HG02973 (cell line): ENCODE data around the gene TIMP2.

Source experiments
- ATAC-seq: cut with Tn5 transposase; IDR thresholded peaks from one replicate; pipeline ENCODE4 v1.9.1; 2021; ENCODE audit warnings: moderate library complexity; ENCODE audit not compliant: unreplicated experiment

Gene TIMP2

DNA sequence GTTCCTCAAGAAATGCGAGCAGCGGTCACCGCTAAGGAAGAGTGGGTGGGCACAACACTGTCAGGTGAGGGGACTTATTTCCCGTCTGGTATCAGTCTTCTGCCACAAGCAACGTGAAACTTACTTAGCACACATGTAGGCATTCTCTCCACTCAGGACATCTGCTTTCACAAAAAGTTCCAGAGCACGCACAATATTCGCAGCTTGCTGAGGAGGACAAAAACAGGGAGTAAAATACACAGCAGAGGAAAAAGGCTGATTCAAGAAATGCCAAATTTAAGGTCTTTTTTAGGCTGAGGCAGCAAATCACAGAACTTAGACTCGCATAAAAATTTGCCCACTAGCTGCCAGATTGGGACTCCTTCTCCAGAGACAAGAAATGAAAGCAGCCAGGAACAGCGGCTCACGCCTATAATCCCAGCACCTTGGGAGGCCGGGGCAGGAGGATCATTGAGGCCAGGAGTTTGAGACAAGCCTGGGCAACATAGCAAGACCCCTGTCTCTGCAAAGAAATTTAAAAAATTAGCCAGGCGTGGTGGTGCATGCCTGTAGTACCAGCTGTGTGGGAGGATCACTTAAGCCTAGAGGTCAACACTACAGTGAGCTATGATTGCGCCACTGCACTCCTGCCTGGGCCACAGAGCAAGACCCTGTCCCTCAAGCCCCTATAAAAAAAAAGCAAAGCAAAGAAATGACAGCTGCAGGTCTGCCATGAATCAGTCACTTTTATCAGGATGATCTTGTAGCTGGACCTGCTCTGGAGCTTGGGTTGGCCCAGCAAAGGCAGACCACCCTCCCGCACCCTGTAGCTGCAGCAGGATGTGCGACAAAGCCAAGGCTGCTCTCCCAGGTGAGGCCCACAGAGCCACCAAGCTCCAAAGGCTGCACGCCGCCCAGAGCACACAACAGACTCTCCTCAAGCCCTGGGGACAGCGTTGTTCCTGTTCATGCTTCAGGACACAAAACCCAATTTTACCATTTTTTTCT is 105.1 kb downstream of the TIMP2 start:
- ATAC-seq: no peak

DNA sequence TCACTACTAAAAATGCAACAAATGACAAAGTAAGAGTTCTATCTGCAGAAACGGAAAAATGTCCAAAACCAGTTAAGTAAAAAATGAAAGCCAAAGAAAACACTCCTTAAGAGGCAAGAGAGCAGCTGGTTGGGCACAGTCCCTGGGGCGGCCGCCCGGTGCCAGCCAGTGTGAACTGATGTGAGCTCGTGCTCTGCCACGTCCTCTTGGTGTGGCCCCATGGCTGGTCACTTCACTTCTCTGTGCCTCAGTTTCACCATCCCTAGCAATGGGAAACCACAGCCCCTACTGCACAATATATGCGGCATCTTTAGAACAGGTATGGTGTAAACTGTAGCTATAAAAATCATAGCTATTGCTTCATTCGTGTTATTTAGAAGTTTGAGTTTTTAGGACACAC is 105.8 kb downstream of the TIMP2 start:
- no peak for ATAC-seq

- no peak for ATAC-seq
Measured at GRCh38 chr17:78818932-78819331, 106.3 kb downstream of the TIMP2 start.

DNA sequence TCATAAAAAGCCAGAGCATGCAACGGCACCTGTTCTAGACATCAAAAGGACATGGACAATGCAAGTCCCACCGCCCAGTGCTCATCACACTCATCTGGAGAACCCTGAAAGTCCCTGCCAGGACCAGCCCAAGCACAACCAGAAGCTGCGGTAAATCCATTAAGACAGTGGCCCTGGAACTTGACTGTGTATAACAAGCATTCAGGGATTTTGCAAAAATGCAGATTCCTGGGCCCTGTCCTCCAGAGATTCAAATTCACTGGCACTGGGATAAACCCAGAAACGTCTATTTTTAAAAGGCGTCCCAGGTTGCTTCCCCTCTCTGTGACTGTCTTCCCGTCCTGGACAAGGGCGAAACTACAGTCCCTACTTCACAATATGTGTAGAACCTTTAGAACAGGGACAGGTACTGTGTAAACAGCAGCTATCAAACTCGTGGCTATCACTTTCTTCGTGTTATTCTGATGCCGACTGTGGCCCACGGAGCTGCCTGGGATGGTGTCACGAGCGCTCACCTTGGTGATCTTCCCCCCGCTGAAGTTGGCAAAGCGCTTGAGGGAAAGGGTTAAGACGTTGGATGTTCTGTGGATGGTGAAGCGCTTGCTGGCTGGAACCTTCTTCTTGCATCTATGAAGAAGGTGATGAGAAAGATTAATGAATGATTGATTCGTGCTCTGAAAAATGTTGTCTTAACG is 106.9 kb downstream of the TIMP2 start:
- ATAC-seq: no peak

GRCh38 chr17:78817123-78817522 is 108.1 kb downstream of the TIMP2 start:
- no peak for ATAC-seq

DNA sequence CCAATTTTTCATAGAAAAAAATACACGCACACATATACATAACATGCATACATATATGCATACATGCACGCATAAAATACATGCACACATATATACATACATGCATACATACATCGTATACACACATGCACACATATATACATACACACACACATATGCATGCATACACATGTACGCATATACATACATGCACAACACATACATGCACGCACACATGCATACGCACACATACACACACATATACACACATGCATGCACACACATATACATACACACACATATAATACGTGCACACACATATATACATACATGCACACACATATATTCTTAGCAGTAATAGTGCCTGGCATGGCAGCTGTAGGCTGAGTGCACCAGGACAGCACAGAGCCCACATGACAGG is 109.5 kb downstream of the TIMP2 start:
- ATAC-seq: no peak

DNA sequence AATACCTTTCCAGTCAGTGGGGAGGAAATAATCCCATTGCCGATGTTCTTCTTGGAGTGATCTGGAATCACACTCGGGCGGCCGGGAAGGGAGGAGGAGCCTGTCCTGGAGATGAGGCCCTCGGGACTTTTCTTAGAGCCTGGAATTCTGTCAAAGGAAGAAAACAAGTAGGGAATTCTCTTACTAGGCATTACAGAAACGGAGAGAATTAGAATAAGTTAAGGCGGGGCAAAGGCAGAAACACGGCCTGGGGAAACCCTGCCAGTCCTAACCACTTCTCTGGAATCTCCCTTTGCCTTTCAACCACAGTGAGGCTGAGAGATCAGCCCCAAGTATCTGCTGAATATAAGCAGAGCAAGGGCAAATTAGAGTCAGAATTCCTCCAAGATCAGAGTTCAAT is 112.3 kb downstream of the TIMP2 start:
- no peak for ATAC-seq

GRCh38 chr17:78808163-78808562 is 117.0 kb downstream of the TIMP2 start:
- ATAC-seq: no peak

DNA sequence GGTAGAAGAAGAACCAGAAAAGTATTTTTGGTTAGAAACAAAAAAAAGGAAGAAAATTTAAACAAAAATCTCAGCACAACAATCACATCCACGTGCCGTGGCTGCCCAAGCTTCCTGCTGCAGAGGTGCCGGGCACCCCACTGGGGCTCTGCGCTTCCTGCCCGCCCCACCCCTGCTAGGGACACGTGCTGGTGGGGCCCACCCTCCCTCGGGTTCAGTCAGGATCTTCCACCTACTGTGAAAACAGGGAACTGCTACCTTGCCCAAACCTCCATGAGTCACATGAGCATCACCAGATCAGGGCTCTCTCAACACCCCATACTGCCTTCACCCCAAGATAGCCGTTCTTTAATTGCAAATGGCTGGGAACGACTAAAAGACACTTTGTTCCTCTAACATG is 118.7 kb downstream of the TIMP2 start:
- ATAC-seq: no peak

DNA sequence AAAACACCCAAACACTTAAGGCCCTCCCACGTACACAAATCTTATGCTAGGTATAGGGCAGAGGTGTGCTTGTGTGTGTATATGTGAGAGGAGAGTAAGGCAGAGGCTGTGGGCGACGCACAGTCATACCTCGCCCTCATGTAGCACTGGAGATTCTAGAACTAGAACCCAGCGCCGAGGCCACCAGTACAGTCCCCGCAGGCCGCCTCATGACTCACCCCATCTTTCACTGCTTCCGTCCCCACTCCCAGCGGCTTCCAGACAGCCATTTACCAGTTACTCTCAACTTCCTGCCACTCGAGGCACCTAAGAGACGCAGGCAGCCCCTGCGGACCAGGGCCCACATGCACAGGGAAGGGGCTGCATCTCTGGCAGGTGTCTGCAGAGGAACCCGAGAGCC is 119.9 kb downstream of the TIMP2 start:
- ATAC-seq: no peak

GRCh38 chr17:78804777-78805176 is 120.4 kb downstream of the TIMP2 start:
- ATAC-seq: no peak

- ATAC-seq: no peak
Measured at GRCh38 chr17:78803186-78803845, 121.9 kb downstream of the TIMP2 start.
